ENCODE results near the gene TMEM200C.

The TMEM200C gene

DNA sequence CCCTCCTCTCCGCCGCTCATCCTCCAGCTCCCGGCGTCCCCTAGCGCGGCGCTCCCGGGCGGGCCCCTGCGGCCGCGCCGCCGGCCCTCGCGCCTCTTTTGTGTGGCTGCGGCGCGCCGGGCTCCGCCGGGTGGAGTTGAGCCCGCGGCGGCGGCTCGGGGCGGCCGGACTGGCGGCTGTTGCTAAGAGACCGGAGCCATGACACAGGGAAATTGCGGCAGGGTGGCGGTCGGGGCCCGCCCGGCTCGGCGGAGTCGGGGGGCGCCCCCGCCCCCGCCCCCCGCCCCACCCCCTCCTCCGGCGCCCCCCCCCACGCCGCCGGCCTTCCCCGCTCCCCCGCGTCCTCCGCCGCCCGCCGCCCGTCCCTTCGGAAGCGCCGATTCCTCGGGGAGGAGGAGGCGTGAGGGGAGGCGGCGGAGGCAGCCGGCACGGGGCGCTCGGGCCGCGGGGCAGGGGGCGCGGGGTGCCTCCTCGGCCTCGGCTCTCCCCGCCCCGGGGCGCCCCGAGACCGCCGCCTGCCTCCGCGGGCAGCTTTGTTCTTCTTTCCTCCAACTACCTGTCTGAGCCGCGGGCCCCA lies at the start of gene TMEM200C:
TSS of gene TMEM200C (minus strand) at position 224 of the 577 bp plus-strand sequence. CDS start 3,459 bp downstream, outside the sequence.
- no peak for DNase-seq (ENCODE audit: low read depth)

DNA sequence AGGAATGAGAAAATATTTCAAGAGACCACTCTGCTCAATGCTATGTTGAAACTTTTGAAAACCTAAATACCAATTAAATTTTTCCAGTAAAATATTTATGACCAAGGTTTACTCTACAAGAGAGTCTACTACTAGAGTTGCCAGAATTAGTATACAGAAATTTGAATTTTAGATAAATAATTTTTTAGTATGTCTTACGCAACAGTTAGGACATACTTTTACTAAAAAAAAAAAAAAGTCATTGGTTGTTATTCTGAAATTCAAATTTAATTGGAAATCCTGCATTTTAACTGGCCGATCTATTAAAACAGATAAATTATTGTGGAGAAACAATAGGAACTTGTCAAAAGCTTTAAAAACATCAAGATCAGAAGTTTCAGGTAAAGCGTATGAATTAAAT lies 49.1 kb upstream of the TMEM200C start:
- no peak for DNase-seq (ENCODE audit: low read depth)

- DNase-seq (ENCODE audit: low read depth), result no peak
Observed at GRCh38 chr18:5943514-5943913, 48.2 kb upstream of the TMEM200C start.

- DNase-seq (ENCODE audit: low read depth), result no peak
Observed at GRCh38 chr18:5942591-5942990, 47.3 kb upstream of the TMEM200C start.

DNA sequence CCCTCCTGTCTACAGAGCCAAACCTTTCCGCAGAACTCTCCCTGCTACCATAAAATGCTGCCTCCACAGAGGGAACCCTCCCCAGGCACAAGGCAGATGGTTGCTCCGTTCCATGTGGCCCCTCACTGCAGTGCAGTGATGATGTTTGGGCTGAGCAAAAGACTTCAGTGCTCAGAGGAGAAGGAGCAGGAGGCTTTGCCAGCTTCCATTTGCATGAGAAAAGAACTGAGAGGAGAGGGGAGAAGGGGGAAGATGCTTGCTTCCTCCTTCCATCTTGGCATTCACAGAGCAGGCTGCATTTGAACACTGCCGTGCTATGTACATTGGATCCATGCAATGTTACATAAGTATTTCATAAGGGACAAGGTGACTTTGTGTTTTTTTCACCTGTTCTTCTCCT lies 46.6 kb upstream of the TMEM200C start:
- no peak for DNase-seq (ENCODE audit: low read depth)

DNA sequence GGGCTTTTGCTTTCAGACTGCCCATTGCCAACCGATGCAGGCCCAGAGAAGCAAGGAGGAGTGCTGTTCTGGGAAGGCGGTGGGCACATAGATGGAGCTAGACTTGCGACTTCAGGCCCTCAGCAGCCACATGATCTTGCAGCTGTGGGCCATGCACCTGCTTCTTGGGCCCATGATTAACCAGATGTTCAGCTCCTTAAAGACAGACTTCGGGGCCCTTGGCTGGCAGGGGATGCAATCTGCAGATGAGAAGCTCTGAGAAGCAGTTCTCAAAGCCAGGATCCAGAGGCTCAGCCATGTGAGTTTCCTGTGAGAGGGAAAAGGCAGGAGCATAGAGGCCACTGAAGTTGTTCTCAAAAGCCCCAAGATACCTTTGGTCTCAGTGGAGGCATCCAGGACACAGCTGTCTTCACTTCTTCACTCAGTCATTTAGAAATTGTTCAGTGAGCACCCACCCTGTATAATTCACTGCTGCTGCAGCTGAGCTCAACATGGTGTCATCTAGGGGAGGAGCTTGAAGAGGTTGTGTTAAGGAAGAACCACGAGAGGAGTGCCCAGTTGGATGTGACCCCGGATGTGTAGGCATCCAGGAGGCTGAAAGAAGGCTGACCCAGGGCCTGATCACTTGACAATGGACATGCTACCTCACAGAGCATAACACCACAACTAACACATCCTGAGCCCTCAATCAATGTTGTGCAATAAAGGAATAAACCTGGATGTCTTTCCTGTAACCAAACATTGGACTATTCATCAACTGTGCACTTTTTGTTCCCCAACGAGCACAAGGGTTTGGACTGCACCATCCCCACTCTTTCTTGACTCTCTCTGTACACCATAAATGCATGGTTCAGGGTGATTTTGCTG lies 44.7 kb upstream of the TMEM200C start:
- no peak for DNase-seq (ENCODE audit: low read depth)

- DNase-seq (ENCODE audit: low read depth), result no peak
Observed at GRCh38 chr18:5937795-5938194, 42.5 kb upstream of the TMEM200C start.

DNA sequence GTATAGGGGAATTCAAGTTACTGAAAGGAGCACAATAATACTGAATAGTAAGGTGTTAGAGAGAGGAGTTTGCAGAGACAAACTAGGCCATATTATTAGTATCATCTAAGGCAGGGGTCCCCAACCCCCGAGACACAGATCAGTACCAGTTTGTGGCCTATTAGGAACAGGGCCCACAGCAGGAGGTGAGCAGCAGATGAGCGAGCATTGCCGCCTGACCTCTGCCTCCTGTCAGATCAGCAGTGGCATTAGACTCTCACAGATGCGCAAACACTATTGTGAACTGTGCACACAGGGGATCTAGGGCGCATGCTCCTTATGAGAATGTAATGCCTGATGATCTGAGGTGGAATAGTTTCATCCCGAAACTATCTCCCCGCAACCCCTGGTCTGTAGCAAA lies 41.8 kb upstream of the TMEM200C start:
- DNase-seq (ENCODE audit: low read depth), result no peak

DNA sequence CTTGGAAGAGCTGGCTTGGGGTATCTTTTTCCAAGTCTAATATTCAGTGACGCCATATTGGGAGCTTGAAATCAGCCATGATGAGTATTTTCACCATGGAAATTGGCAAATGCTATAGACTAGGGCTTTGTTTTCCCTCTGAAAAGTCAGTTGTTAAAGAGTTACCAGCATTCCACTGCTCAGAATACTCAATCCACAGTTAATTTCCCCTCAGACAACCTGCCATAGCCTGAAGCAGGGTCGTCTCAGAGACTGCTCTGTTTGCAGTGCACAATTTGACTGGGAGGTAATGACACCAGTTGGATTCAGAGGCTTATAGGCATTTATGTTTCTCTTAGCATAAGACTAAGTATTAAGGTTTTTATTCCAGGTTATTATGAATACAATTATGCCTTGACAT lies 35.5 kb upstream of the TMEM200C start:
- no peak for DNase-seq (ENCODE audit: low read depth)

DNA sequence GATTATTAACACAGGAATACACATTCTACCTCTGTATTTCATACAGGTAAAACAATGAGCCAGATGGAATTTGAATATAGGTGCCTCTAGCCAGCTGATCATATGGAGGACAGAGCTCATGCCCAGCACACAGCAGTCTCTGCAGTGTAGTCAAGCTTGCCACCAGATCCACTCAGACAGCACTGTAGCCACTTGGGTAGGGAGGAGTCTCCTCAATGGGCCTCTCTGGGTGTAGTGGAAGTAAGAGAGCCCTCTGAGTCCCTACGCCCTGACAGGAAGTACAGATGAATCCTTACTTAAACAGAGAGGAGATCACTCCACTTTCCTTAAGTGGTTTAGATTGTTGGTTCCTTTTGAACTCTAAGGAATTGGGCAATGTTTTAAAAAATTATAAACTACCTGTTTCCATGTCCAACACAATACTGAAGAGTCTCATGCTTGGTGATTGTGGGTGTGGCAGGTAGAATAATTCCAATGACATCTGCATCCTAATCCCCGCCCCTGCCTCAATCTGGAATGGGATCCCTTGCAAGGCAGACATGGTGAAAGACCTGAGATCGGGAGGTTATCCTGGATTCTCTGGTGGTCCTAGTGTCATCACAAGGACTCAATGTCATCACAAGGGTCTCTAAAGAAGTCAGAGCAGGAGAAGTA lies 23.0 kb upstream of the TMEM200C start:
- DNase-seq (ENCODE audit: low read depth), result no peak

- no peak for DNase-seq (ENCODE audit: low read depth)
Observed at GRCh38 chr18:5914951-5915350, 19.6 kb upstream of the TMEM200C start.

DNA sequence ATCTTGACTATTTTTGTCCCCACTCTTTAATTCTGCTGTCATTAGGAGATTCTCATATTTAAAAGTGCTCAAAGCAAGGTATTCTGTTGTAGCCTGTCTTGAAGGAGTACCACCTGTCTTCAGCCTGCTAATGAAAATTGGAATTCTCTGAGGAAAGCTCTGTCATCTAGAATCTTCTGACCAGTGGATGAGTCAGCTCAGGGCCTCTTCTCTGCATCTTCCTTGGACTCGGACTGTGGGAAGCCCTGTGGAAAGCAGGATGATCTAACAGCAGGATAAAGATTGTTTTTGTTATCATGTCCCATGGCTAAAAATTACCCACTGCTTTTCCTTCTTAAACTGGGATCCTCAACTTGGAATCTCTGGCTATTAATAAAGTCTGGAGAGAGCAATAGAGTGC lies 18.7 kb upstream of the TMEM200C start:
- no peak for DNase-seq (ENCODE audit: low read depth)

DNA sequence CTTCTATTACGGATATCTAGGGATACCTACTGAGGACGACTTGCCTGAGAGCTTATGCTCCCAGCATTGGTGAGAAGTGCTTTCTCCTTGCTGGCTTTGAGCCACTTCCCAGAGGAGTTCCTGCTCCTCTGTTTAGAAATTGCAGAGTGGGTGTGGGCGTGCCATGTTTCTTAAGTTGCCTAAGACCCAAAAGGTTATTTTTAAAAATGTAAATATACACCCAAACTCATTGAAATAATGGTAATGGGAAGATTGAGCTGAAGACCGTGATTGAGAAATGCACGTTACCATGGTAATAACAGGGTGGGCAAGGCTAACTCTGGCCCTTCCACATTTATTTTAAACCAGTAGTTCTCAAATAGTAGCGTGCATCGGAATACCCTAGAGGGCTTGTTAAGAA lies 17.2 kb upstream of the TMEM200C start:
- DNase-seq (ENCODE audit: low read depth), result no peak

GRCh38 chr18:5909125-5909524 lies 13.8 kb upstream of the TMEM200C start:
- DNase-seq (ENCODE audit: low read depth), result no peak

DNA sequence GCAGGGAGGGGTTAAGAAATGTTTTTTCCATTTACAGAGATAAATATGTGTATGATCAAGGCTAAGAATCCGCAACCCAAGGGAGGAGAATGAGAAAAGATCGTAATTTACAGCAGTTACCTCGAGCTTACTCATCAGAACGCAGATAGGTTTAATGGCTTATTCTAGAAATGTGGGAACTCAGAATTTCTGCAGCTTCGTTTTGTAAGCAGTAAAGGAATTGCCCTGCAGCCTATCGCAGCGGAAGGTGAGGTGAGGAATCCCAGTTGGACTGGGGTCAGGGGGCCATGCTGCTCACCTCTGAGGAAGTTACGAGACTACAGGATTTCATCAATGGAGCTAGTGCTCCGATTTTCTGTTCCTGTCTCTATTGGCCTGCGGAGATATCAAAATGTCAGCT lies 8.1 kb upstream of the TMEM200C start:
- DNase-seq (ENCODE audit: low read depth), result no peak

DNA sequence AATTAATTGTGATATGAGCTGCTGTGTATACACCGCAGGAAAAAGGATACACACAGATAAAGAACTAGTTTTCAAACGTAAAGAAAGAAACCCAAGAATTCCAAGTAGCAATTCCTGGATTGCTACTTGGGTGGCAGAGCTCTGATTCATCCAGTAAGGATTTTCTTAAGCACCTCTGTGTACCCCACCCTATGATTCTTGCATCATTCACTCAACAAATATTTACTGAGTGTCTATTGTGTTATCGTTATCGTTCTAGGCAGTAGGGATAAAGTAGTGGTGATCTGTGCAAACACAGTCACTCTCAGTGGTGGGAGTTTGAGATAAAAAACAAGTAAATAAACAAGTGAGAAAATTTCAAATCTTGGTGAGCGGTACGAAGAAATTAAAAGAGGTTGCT lies 4.9 kb upstream of the TMEM200C start:
- DNase-seq (ENCODE audit: low read depth), result no peak

GRCh38 chr18:5899835-5900234 lies 4.5 kb upstream of the TMEM200C start:
- no peak for DNase-seq (ENCODE audit: low read depth)

- DNase-seq (ENCODE audit: low read depth), result no peak
Observed at GRCh38 chr18:5895876-5896740, 786 bp upstream of the TMEM200C start.

DNA sequence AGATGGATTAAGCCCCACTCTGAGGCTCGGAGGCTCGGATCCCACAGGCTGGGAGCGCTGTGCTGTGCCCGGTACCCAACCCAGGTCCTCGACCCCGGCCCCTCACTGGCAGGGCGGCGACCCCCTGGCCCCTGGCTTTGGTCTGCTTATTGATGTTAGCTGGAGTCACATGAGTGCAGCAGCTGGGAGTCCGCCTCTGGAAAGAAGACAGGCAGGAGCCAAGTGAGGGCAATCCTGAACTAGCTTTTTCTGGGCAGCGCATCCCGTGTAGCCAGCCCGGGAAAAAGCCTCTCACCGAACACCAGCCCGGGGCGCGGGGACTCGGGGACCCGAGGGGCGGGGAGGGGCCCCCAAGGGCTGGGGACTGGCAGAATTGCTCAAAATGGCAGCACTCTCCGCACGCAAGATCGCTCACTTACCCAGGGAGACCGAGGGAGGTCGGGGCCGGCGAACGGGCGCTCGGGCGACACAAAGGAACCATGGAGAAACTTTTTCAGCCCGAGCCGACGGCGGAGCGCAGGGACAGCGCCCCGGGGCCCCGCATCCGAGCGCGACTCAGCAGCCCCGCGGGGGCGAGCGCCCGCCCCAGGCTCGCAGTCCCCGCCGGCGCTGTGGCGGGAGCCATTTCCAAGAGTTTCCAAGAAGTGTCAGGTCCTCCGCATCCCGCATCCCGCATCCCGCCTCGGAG lies 567 bp downstream of the TMEM200C start:
- no peak for DNase-seq (ENCODE audit: low read depth)

- no peak for DNase-seq (ENCODE audit: low read depth)
Observed at GRCh38 chr18:5893956-5894610, 1.2 kb downstream of the TMEM200C start.

- no peak for DNase-seq (ENCODE audit: low read depth)
Observed at GRCh38 chr18:5892823-5893431, 2.4 kb downstream of the TMEM200C start.

Measured in stimulated activated CD8-positive, alpha-beta memory T cell treated with anti-CD3 and anti-CD28 coated beads, Interleukin-12 subunit alpha, Interleukin-12 subunit beta, amount 100 ng/mL, for 4 hours (primary cell).